Fibroblast of gingiva (primary cell): ENCODE measurements around the gene SOX12.
A peak's percentile ranks its signal among the peaks of the same experiment; 100 is the strongest.

ENCODE experiments used
- DNase-seq: peaks from one replicate; pipeline ENCODE4 v3.0.0-alpha.2; 2011; ENCODE audit warnings: low read depth

Gene SOX12

DNA sequence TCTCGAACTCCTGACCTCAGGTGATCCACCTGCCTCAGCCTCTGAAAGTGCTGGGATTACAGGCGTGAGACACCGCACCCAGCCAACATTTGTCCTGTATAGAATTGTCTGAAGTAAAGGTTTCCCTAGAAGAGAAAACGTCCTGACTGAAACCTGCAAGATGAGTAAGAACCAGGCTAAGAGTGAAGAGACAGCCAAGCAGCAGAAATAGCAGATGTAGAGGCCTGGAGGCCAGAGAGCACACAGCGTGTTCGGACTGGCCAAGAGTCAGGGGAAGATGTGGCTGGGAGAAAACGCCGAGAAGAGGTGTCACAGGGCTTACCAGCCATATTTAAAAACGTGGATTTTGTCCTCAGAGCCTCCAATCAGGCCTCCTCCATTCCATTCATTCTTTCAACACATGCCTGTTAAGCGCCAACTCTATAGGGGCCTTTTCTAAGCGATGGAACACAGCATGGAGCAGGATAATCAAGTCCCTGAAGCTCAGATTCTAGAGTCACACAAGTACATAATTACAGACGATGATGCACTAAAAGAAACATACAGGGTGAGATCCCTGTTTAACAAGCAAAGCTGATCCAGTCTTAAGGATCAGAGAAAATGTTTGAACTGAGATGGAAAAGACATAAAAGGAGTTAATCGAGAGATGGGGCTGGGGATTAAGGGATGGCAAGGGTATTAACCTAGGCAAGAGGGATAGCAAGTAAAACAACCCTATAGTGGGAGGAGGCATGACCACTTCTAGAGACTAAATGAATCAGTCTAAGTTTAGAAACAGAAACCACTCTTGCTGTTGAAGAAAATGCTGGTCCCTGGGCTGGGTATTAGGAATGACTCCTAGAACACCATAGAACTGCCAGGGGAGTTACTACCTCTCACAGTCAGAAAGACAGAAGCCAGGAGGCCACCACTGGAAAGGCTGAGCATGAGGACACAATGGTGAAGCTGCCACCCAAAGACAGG, 23.2 kb upstream of the SOX12 start:
- DNase-seq, result no peak

DNA sequence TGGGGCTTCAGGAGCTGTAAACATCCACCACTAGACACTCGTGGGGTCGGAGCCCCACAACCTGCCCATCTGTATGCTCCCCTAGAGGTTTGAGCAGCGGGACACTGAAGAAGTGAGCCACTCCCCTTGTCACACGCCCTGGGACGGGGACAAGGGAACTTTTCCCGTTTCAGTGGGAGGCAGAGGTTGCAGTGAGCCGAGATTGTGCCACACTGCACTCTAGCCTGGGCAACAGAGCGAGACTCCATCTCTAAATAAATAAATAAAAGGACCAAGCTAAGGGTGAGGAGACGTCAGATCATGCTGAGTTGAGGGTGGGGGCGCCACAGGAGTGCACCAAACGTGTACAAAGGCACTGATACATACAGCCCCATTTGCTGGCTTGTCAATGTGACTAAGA, 19.6 kb upstream of the SOX12 start:
- DNase-seq, result no peak

DNA sequence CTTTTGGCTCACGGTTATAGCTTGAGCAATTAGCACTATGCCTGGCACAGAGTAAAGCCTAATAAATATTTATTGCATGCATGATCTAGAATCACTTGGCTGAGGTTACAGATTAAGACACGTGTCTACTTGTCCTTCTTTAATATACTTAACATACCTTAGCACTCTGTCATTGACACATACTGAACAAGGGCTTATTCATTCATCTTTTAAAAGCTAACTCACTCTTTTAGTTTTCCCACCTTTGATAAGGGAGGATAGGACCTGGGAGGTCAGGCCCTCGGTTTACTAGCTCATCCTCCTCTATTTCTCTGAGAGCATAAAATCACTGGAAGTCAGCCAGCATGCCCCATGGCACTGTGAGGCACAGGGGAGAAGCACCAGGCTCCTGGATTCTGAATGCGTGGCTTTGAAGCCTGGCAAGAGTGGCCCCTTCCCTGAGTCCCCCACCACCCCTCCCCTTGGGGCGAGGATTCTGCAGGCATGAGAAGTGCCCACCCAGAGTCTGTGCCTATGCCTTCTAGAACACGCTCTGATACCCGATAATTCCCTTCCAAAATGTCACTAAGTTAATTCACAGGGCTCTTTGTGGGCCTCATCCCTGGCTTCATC, 16.8 kb upstream of the SOX12 start:
- no peak for DNase-seq

DNA sequence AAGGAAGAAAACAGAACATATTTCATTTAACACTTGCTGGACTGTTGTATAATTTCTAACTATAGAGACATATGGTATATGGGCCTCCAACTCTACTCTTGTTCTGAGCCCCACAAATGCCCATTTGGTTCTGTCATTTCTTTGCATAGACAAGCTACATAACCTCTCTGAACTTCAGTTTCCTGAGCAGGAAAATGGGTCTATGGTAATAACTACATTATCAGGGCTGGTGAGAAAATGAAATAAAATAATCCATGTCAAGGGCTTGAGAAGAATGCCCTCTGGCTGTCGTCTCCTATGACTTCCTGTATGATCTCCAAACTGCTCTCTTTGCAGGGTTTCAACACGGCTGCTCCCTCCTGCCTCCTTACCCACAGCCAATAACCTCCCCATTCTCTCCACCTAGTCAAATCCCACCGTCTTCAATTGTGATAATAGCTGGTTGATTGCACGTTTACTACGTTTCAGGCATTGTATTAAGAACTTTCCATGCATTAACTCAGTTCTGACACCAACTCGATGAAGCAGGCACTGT, 16.0 kb upstream of the SOX12 start:
- DNase-seq, result peak; percentile 65

DNA sequence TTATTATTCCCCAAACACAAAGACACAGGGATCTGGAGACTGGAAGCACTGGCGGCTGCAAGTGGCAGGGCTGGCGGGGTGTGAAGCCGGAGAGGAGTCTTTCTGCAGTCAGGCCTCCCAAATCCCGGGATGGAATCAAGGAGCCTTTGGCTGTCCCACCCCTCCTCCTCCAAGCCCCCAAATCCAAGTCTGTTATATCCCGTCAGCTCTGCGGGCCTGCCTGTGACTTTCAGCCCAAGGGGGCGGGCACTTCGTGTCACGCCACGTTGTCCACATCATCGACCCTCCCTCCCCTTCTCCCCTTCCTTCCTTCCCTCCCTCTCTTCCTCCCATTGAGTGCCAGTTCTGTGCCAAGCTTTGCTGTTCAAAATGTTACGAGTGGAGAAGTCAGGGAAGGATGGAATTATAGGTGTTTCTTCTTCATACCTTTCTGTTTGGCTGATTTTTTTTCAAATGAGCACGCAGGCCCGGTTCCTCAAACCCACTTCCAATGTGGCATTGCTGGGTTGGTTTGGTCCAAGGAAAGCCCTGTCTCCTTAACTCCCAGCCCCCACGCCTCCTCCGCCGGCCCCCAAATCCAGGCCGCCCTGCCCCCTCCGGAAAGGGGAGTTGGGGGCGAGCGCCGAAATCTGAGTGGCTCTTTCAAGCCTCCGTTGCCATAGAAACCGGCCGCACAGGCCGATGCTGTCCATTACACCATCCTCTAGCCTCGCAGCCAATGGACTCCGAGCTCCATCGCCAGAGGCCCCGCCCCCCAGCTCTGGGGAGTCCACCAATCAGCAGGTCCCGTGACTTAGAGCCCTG, 15.3 kb upstream of the SOX12 start:
- peak; percentile 100 for DNase-seq

DNA sequence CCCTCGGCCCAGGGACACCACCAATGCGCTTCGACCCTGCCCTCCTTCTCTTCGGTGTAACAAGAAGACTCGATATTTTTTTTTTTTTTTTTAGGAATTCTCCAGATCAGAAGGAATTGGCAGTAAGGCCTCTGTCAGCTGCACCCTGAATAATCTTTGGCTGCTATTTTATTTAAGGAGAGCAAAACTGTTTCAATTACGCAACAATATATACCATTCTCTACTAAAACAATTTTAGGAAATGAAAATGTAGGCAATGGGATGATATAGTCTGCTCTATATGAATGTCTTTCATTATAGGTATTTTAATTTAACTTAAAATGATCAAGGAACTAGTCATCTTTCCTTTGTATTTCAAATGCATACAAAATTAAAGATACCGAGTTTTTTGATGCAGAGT, 14.7 kb upstream of the SOX12 start:
- no peak for DNase-seq

DNA sequence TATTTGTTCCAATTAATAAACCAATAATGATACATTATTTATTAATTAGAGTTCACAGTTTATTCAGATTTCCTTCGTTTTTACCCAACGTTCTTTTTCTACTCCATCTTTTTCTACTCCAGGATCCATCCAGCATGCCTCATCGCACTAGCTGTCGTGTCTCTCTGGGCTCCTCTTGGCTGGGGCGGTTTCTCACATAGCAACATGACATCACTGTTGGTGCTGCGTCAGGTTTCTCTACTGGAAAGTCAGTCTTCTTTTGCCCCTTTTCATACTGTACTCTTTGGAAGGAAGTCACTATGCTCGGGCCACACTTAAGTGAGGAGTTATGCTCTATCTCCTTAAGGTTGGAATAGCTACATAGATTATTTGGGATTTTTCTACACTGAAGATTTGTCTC, 13.7 kb upstream of the SOX12 start:
- no peak for DNase-seq

DNA sequence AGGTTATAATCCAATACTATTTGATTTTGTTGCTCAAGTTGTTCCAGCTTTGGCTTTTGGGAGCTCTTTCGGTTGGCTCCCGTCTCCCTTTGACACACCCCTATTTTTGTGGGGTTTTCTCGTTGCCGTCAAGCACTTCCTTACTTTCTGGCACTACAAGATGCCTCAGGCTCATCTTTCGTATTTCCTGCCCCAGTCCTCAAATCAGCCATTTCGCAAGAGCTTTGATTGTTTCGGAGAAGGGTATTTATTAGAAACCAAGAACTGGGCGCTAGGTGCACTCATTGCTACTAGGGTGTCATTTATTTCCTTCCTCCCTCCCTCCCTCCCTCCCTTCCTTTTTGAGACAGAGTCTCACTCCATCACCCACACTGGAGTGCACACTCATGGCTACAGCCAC, 13.3 kb upstream of the SOX12 start:
- DNase-seq, result no peak

DNA sequence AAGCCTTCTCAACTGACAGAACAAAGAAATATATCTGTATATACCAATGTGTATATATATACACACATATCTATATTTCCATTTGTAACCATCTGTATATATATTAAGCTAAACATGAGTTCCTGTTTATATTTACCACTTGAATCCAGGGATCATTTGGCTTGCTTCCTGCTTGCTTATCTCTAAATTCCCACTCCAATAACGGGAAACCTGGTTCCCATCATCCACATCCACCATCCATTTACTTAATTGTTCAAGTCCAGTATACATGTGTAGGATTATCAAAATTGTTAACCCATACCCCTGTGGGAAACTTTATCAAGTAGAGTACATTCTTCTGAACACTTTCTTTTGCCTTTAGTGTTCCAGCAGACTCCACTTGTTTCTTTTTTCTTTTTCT, 12.5 kb upstream of the SOX12 start:
- no peak for DNase-seq

DNA sequence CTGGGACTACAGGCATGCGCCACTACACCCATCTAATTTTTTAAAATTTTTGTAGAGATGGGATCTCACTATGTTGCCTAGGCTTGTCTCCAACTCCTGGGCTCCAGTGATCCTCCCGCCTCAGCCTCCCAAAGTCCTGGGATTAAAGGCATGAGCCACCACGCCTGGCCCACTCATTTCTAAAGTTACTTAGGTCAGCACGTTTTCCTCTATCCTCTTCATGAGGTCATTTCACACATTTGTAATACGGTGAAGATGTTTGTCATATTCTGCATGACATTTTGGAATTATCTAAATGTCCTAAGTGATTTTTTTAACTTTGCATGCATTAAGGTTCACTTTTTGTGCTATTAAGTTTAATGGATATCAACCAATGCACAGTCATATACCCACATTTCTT, 11.9 kb upstream of the SOX12 start:
- DNase-seq, result no peak

DNA sequence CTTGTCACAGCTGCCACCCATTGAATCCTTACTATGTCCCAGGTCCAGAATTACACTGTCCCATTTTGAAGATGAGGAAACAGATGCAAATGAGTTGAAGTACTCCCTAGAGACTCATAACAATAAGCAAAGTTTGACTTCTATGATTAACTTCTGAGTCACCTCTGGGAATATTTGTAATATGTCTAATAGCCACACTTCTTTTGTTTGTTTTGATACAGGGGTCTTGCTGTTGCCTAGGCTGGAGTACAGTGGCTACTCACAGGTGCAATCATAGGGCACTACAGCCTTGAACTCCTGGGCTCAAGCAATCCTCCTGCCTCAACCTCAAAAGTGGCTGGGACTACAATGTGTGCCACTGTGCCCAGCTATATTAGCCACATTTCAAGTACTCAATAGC, 11.4 kb upstream of the SOX12 start:
- peak; percentile 40 for DNase-seq

DNA sequence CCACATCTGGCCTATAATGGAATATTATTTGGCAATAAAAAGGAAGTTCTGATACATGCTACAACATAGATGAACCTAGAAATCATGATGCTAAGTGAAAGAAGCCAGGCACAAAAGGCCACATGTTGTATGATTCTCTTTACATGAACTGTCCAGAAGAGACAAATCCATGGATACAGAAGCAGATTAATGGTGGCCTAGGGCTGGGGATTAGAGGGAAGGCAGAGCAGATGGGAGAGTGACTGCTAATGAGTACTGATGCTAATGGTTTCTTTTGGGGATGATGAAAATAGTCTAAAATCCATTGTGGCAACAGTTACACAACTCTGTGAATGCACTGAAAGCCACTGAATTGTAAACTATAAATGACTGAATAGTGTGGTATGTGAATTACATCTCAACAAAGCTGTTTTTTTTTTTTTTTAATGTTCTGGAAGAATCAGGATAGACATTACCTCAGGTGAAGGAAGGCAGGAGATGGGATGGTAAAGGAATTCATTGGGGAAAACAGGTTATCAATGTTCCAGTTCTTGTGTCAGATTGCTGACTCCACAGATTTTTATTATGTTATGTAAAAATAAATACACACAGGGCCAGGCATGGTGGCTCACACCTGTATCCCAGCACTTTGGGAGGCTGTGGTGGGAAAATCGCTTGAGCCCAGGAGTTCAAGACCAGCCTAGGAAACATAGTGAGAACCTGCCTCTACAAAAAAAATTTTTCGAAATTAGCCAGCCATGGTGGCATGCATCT, 8.9 kb upstream of the SOX12 start:
- peak; percentile 62 for DNase-seq

DNA sequence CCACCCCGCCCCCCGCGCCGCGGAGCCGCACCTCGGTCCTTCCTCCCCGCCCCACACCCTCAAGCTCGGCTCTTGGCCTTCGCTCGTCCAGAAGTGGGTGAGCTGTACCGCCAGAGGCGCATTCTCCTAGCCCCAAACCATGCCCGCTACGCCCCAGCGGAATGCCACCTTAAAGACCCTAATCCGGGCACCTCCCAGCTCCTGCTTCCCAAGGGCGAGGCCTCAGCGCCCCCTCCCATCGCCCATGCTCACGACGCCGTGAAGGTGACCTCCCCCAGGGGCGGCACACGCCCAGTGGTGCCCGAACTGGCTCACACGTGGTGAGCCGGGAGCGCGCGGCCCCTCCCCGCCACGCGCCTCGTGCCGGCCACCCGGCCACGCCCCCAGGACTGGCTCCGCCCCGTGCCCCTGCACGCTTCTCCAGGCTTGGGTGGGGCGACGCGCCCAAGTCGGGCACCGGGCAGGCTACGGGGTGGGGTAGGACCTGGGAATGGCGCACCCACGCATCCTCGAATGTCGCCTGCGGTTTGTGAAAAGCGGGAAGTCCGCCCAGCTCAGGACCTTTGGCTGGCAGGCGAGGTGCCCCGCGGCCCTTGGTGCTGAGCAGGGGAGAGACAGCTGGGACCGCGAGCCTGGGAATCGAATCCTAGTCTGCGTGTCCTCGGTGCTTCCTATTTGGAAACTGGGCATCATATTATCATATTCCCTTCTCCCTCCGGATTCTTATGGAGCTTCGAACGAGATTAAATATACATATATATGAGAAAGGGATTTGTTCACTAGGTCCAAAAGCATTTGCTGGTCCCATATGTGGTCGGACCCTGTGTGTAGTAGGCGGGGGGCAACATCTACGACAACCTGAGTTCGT, 941 bp upstream of the SOX12 start:
- peak; percentile 80 for DNase-seq

DNA sequence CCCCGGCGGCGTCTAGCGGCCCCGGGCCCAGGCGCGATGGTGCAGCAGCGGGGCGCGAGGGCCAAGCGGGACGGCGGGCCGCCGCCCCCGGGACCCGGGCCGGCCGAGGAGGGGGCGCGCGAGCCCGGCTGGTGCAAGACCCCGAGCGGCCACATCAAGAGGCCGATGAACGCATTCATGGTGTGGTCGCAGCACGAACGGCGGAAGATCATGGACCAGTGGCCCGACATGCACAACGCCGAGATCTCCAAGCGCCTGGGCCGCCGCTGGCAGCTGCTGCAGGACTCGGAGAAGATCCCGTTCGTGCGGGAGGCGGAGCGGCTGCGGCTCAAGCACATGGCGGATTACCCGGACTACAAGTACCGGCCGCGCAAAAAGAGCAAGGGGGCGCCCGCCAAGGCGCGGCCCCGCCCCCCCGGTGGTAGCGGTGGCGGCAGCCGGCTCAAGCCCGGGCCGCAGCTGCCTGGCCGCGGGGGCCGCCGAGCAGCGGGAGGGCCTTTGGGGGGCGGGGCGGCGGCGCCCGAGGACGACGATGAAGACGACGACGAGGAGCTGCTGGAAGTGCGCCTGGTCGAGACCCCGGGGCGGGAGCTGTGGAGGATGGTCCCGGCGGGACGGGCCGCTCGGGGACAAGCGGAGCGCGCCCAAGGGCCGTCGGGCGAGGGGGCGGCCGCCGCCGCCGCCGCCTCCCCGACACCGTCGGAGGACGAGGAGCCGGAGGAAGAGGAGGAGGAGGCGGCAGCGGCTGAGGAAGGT, 715 bp downstream of the SOX12 start:
- peak; percentile 64 for DNase-seq

DNA sequence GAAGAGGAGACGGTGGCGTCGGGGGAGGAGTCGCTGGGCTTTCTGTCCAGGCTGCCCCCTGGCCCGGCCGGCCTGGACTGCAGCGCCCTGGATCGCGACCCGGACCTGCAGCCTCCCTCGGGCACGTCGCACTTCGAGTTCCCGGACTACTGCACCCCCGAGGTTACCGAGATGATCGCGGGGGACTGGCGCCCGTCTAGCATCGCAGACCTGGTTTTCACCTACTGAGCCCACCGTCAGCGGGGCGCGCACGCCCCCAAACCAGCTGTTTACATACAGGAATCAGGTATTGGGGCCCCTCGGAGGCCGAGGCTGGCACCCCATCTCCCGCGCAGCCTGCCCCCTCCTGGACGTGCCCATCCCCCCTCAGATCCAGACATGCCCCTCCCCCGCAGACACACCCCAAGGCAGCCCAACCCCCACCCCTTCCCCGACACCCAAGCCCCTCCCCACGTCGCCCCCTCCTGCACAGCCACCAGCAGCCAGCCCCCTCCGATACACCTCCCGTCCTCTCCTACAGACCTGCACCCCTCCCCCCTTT, 1.4 kb downstream of the SOX12 start:
- no peak for DNase-seq

DNA sequence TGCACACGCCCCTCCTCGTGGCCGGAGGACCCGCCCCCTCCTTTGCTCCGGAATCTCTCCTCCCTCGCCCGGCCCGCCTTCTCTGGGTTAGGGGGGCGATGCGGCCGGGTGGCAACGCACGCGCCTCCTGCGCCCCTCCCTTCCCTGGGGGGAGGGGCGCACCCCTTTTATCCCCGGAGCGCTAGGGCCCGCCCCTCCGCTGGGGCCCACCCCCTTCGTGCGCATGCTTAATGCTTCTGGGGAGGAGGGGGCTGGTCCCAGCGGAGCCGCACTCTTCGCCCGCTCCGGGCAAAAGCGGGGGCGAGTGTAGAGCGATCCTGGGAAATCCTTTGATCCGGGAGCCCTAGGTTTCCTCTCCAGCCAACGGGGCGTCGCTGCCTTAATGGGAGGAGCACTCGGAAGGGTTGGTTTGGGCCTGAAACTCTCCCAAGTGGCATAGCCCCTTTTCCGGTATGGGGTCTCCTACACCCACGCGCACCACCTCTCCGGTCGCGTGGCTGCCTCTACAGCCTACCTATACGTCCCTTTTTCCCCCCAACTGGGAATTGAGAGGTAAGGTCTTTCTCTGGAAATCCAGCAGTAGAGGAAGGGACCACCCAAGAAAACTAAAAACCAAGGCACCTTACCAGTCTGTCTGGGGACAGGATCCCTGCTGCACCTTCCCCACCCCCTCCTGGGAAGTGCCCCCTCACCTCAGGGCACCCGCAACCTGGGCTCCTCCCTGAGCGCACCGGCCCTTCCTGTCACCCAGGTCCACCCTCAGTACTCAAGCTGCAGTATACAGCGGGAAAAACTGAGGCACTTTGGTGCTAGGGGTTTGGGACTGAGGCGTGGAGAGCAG, 2.1 kb downstream of the SOX12 start:
- peak; percentile 91 for DNase-seq

DNA sequence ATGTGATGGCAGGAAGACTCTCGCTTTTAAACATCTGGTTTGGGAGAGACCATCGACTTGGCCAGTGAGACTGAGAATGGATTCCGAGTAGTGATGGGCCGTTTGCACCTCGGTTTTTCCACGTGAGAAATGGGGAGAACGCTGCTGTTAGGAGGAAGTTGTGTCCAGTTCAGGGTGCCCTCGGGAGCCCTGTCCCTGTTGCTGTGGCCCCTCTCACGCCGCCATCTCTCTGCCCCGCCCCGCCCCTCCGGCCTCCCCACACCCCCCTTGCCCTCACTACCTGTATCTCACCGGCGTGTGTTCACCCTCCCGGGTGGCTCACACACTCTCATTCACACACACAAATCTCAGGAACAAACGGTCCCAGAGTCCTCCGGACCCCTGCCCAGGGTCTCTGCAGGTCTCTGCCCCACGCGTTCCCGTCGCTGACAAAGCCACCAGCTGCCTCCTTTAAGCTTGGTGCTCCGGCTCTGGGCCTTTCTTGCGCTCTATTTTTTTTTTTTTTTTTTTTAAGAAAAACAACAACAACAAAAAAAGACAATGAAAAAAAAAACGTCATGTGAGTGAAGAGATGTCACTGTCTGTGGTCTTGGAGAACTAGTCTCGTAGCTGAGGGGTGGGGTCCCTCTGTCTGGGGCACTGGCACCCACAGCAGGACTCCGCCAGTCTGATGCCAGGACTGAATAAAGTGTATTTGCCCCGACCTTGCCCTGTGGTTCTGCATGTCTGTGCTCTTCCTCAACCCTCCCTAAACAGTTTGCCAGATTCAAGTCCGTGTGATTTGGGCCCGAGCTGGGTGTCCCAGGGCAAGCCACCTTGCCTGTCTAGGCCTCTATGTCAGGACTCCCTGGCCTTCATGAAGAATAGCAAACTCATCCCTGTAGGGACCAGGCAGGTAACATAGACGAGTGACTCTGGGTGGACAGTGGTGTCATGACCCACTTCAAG, 2.9 kb downstream of the SOX12 start:
- DNase-seq, result no peak
